Stimulated activated memory B cell treated with anti-CD40 and anti-IgM and Interleukin-4, amounts not matched to agents 10 μg/mL and 1 μg/mL and 100 μg/mL, for 72 hours (primary cell): ENCODE measurements around the gene DNAJC5.
"Not testable (repeated sequence)": the region's sequence is repeated elsewhere in the genome, so short reads cannot be mapped to it uniquely, and the experiment has no call there.

Source experiments
- ATAC-seq: fragments of 150-1000 bp; cut with Tn5 transposase; 2 replicates; pipeline ENCODE4 v1.10.0; 2021
- H3K27ac Mint-ChIP-seq: one replicate; pipeline ENCODE4 v1.8.0; 2022; ENCODE audit warnings: mild to moderate bottlenecking, mixed read lengths
- H3K27me3 Mint-ChIP-seq: one replicate; pipeline ENCODE4 v1.8.0; 2022; ENCODE audit warnings: mixed read lengths
- H3K36me3 Mint-ChIP-seq: one replicate; pipeline ENCODE4 v1.8.0; 2022; ENCODE audit warnings: mixed read lengths
- H3K4me1 Mint-ChIP-seq: one replicate; pipeline ENCODE4 v1.8.0; 2022; ENCODE audit warnings: mixed read lengths
- H3K4me3 Mint-ChIP-seq: one replicate; pipeline ENCODE4 v1.8.0; 2022; ENCODE audit warnings: mild to moderate bottlenecking, moderate library complexity, mixed read lengths
- H3K9me3 Mint-ChIP-seq: one replicate; pipeline ENCODE4 v1.8.0; 2022; ENCODE audit warnings: mixed read lengths

DNAJC5 gene

DNA sequence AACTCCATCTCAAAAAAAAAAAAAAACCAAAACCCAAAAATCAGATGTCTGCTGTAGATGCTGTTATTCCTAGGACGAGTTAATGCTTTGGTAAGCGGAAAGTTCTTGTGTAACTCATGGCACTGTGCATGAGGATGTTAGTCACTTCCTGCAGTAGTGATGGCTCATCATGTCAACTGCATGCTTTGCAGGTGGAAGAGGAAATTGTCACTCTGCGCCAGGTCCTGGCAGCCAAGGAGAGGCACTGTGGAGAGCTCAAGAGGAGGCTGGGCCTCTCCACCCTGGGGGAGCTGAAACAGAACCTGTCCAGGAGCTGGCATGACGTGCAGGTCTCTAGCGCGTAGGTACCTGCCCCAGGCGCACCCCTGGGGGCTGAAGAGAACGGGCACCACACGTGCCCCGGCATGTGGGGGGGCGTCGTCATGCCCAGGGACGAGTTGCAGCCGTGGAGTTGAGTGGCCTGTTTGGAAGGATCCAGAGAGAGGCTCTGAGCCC lies 21.4 kb upstream of the DNAJC5 start:
- no peak overlapping the region for H3K4me3 Mint-ChIP-seq
- no peak overlapping the region for H3K27ac Mint-ChIP-seq
- peaks cover 36% of the 10 kb centered on the region for H3K36me3 Mint-ChIP-seq
- no peaks in the 10 kb centered on the region for H3K27me3 Mint-ChIP-seq
- no peak for ATAC-seq
- no peaks in the 10 kb centered on the region for H3K9me3 Mint-ChIP-seq
- peaks cover 6% of the 10 kb centered on the region for H3K4me1 Mint-ChIP-seq

DNA sequence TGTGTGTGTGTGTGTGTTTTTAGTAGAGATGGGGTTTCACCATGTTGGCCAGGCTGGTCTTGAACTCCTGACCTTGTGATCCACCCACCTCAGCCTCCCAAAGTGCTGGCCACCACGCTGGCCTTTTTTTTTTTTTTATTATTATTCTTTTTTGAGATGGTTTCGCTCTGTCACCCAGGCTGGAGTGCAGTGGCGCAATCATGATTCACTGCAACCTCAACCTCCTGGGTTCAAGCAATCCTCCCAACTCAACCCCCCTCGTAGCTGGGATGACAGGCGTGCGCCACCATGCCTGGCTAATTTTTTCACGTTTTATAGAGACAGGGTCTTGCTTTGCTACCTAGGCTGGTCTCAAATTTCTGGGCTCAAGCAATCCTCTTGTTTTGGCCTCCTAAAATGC lies 20.7 kb upstream of the DNAJC5 start:
- peaks cover 38% of the 10 kb centered on the region for H3K36me3 Mint-ChIP-seq

DNA sequence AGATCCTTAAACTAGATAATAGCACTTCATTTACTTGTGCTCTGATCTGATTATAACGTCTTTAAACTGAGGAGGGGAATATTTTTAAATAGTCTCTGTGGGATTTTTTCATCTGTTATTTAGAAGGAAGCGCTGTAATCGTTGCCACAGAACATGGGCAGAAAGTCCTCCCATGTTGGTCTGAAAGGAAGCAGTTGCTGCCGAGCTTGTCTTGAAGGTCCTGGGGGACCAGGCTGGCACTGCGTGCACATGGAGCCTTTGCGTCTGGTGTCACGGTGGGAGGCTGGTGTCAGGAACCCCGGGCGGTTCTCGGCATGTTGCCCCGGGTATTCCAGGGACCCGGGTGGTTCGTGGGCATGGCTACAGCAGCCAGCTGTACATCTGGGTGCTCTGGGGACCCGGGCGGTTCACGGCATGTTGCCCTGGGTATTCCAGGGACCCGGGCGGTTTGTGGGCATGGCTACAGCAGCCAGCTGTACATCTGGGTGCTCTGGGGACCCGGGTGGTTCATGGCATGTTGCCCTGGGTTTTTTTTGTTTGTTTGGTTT lies 18.4 kb upstream of the DNAJC5 start:
- ATAC-seq, result no peak
- H3K4me1 Mint-ChIP-seq, result peaks cover 6% of the 10 kb centered on the region
- no peaks in the 10 kb centered on the region for H3K27me3 Mint-ChIP-seq
- peaks cover 35% of the 10 kb centered on the region for H3K36me3 Mint-ChIP-seq
- H3K4me3 Mint-ChIP-seq, result no peak overlapping the region
- H3K9me3 Mint-ChIP-seq, result no peaks in the 10 kb centered on the region
- H3K27ac Mint-ChIP-seq, result no peak overlapping the region

More for the DNA sequence above, 20.7 kb upstream of the DNAJC5 start:
- not testable (repeated sequence) for H3K27ac Mint-ChIP-seq, H3K27me3 Mint-ChIP-seq, H3K4me1 Mint-ChIP-seq, H3K9me3 Mint-ChIP-seq, ATAC-seq, H3K4me3 Mint-ChIP-seq

DNA sequence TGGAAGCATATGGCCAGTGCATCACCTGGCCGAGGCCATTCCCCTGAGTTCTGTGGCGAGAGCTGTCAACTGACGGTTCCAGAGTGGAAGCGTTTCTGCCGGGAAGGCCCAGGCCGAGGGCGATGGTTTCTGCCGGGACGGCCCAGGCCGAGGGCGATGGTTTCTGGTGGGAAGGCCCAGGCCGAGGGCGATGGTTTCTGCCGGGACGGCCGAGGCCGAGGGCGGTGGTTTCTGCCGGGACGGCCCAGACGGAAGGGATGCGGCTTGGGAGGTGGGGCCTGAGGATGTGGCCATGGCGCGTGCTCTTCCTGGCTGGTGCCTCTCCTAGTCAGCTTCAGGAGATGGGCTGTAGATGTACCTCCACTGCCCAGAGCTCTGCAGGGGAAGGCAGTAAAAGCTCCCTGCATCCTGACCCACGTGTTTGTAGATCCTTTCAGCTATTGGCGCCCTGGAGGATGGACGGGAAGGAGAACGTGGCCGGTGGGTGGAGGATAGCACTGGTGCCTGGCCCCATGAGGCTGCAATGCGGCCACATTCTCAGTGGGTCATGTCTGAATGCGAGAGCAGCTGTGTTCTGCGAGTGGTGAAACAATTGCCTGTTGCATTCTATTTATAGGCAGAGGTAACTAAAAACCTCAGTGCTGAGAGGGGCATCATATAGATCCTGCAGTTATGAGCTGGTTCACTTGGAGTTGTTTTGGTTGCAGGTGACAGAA lies 17.0 kb upstream of the DNAJC5 start:
- no peak for ATAC-seq
- Mint-ChIP-seq H3K4me1 (peaks cover 6% of the 10 kb centered on the region), H3K27ac (no peak overlapping the region), H3K4me3 (no peak overlapping the region), H3K36me3 (peaks cover 46% of the 10 kb centered on the region), H3K27me3 (no peaks in the 10 kb centered on the region), H3K9me3 (no peaks in the 10 kb centered on the region)

DNA sequence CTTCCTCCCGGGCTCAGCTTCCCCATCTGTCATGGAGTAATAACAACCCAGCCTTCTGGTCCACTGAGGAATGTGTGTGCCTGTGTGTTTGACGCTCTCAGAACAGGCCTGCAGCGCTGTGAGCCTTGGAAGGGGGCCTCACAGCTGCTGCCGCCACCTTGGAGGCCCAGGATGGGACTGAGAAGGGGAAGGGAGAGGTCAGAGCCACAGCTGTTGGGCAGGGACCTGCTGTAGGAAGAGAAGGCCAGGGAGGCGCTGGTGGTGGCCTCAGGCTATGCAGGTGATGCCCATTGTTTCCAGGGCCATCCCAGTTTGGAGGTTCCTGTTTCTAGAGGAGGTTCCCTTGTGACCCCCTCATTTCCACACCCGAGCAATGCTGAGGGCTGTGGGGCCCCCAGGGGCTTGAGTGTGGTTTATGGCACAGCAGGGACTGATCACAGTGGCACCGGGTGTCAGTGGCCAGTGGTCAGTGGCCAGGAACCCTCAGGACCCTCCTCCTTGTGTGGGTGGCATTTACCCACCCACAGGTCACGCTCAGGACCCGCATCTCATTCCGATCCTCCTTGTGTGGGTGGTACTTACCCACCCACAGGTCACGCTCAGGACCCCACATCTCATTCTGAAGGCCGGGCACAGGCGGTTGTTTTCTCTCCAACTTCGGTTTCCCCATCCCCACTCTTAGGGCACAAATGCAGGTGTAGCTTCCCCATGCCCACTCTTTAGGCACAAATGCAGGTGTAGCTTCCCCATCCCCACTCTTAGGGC lies 15.8 kb upstream of the DNAJC5 start:
- no peak for ATAC-seq
- Mint-ChIP-seq H3K36me3 (peaks cover 46% of the 10 kb centered on the region), H3K27me3 (no peaks in the 10 kb centered on the region), H3K27ac (no peak overlapping the region), H3K4me3 (no peak overlapping the region), H3K4me1 (peaks cover 10% of the 10 kb centered on the region), H3K9me3 (no peaks in the 10 kb centered on the region)

DNA sequence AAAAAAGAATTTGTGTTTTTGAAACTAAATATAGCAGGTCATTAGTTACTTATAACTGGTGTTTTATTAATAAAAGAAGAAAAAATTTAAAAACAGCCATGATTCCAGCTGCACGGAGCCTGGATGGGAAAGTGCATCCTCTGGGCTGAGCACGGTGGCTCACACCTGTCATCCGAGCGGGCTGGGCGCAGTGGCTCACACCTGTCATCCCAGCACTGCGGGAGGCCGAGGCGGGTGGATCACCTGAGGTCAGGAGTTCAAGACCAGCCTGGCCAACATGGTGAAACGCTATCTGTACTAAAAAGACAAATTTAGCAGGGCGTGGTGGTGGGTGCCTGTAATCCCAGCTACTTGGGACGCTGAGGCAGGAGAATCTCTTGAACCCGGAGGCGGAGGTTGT lies 14.0 kb upstream of the DNAJC5 start:
- not testable (repeated sequence) for H3K9me3 Mint-ChIP-seq, ATAC-seq, H3K27me3 Mint-ChIP-seq, H3K4me3 Mint-ChIP-seq, H3K27ac Mint-ChIP-seq
- peaks cover 20% of the 10 kb centered on the region for H3K4me1 Mint-ChIP-seq
- H3K36me3 Mint-ChIP-seq, result peaks cover 49% of the 10 kb centered on the region

DNA sequence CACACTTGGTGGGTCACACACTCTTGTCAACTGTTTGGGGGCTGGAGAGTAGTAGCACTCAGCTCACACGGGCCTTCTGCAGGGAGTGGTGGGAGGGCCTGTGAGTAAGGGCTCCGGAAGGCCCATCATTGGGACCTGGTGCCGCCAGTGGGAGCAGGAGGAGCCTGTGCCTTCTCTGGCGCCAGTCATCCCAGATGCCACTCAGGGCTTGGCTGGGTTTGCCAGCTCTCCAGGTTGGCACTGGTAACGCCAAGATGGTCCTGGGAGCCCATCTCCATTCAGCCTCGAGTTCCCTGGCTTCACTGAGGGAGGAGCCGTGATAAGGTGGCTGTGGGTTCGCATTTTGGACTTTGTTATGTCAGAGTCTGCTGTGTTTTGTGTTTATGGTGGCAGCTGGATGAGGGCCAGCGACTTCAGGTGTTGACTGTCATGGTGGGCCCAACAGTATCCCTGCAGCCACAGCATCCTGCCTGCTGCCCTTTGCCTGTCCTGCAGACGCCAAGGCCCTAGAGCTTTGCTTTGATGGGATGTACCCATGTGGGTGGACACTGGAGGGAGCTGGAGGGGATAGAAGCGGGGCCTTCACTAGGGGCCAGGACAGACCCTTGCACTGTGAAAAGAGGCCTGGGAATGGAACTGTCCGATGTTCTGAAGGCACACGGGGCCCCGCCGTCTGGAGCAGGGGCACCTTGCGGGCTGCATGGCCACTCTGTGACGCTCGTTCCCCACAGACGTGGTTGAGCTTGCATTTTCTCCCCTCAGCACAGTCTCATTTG lies 13.3 kb upstream of the DNAJC5 start:
- no peak for ATAC-seq
- peaks cover 18% of the 10 kb centered on the region for H3K4me1 Mint-ChIP-seq
- no peaks in the 10 kb centered on the region for H3K9me3 Mint-ChIP-seq
- H3K4me3 Mint-ChIP-seq, result no peak overlapping the region
- no peaks in the 10 kb centered on the region for H3K27me3 Mint-ChIP-seq
- peaks cover 45% of the 10 kb centered on the region for H3K36me3 Mint-ChIP-seq
- H3K27ac Mint-ChIP-seq, result no peak overlapping the region

DNA sequence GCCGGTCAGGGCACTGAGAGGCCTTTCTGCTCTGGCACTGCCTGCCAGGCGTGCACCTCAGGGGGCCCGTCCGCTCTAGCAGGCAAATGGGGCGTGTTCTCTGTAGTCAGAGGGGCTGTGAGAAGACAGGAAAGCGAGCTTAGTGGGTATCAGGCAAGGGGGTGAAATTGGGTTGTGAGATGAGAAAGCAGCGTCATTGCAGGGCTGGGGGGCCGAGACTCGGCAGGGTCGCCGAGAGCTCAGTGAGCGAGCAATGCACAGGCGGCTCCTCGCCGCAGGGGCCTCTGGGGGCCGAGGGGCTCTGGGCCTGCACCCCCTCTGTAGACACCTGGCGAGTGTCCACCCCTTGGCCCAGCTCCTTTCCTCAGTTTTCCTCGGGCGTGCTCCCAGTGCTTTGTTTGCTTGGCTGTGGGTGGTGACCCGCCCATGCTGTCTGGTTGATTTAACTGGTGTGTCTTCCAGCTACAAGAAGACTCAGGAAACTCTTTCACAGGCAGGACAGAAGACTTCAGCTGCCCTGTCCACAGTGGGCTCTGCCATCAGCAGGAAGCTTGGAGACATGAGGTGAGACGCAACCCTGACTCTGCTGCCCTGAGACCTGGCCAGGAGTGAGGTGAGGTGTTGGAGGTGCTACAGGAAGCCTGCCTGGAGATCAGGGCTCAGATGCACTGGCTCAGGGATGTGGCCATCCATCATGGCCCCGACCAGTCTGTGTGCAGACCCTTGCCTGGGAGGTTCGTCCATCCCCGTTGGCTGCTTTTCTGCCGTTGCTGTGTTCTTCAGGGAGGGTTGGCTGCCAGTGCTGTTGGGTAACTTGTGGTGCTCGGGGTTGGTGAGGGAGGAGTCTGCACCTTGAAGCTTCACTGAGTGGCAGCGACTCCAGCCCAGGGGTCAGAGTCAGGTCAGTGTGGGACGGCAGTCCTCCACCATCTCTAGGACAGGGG lies 12.4 kb upstream of the DNAJC5 start:
- Mint-ChIP-seq H3K9me3 (no peaks in the 10 kb centered on the region), H3K4me3 (no peak overlapping the region), H3K27ac (no peak overlapping the region), H3K36me3 (peaks cover 54% of the 10 kb centered on the region), H3K4me1 (peaks cover 18% of the 10 kb centered on the region), H3K27me3 (no peaks in the 10 kb centered on the region)
- ATAC-seq, result no peak

DNA sequence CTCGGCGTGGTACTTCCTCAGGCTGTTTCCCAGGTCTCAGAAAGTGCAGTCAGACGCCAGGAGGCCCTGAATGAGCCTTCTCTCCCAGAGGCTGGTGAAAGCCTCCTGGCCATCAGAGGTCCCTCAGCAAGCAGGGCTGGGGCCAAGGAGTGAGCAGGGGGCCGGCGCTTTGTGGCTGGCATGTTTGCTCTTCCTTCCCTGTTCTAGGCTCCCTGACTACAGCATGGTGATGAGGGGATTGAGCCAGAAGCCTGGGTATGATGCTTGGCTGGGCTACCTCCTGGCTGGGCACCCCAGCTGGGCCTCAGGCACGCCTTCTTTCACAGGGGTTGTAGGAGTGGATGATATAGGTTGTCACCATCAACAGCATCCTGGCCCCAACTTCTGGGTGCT lies 11.7 kb upstream of the DNAJC5 start:
- Mint-ChIP-seq H3K9me3 (no peaks in the 10 kb centered on the region), H3K27me3 (no peaks in the 10 kb centered on the region), H3K36me3 (peaks cover 61% of the 10 kb centered on the region), H3K4me3 (no peak overlapping the region), H3K27ac (no peak overlapping the region), H3K4me1 (peaks cover 18% of the 10 kb centered on the region)
- no peak for ATAC-seq

DNA sequence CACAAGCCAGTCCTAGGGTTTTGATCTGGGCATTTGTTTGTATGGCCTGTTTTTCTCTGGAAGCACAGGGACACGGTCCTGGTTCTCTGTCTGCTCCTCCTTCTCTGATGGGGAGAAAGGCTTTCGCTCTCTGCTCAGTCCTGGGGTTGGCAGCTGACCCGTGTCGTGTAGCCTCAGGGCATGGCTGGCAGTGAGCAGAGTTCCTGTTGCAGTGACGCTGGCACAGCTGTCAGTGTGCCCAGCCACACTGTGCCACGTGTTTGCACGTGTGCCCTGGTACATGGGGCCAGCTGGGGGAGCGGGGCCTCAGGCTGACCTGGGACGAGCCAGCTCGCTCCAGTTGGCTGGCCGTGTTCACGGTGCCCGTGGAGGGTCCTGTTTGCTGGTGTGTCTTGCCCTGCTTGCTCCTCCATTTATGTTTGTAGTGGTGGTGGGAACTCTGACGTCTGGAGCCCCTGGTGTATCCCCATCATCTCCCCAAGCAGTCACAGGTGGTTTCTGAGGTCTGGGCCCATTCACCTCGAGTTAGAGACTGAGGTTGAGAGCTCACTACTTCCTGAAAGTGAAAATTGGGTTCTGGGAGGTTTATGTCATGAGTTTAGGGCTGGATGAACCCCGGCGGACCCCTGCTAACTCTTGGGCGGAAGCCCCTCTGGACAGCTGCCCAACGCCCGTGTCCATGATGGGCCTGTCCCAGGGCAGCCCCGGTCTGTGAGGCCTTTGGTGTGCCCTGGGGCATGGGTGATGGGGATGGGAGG lies 10.2 kb upstream of the DNAJC5 start:
- Mint-ChIP-seq H3K4me1 (peaks cover 18% of the 10 kb centered on the region), H3K4me3 (no peak overlapping the region), H3K9me3 (no peaks in the 10 kb centered on the region), H3K27ac (peak overlapping the region; percentile 49), H3K36me3 (peaks cover 60% of the 10 kb centered on the region), H3K27me3 (no peaks in the 10 kb centered on the region)
- peak; percentile 31 for ATAC-seq

DNA sequence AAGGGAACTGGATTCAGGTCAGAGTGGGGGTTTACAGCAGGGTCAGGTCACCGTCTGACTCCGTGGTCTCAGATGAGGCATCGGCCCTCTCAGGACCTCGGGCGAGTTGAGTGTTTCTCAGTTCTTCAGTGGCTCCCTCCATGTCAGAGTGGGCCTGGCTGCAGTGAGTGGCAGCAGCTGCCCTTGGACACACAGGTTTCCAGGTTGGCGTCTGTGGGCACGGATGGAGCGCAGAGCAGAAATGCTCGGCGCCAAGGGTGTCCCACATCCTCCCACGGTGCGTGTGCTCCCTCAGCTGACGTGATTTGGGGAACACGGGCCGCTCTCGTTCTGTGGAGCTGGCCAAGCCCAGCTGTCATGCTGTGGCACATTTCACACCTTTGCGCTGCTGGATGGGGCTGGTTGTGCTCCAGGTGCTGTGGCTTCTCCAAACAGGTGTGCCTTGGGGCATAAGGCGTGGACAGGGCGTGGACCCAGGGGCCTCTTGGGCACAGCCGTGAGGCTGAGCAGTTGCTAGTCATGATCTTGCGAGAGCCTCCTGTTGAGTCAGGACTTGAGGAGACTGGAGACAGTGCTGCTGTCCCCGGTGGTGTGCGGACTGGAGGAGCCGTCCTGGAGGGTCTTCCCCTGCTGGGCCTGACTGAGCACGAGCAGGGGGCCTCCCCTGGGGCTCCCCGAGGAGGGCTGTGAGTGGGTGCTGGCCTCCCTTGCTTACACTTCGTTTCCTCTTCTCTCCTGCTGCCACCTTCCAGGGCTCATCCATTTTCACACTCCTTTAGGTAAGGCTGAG lies 9.5 kb upstream of the DNAJC5 start:
- Mint-ChIP-seq H3K4me1 (peaks cover 18% of the 10 kb centered on the region), H3K9me3 (no peaks in the 10 kb centered on the region), H3K27me3 (no peaks in the 10 kb centered on the region), H3K36me3 (peaks cover 66% of the 10 kb centered on the region), H3K4me3 (no peak overlapping the region), H3K27ac (peak overlapping the region; percentile 49)
- ATAC-seq, result peak; percentile 27

DNA sequence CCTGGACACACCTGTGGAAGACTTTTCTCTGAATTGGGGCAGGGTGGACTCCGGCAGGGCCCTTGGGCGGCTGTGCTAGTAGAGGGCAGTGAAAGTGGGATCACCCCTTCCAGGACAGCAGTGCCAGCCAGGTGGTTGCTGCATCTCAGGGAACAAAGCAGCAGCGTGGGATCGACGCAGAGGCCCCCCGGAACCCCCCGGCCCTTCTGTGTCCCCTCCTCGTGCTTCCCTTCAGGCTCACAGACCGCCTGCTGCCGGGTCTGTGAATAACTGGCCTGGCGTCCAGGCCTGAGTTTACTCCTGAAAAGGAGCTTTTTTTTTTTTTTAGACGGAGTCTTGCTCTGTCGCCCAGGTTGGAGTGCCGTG lies 8.9 kb upstream of the DNAJC5 start:
- ATAC-seq, result no peak
- H3K4me3 Mint-ChIP-seq, result no peak overlapping the region
- peaks cover 18% of the 10 kb centered on the region for H3K4me1 Mint-ChIP-seq
- H3K27me3 Mint-ChIP-seq, result no peaks in the 10 kb centered on the region
- H3K27ac Mint-ChIP-seq, result no peak overlapping the region
- H3K9me3 Mint-ChIP-seq, result no peaks in the 10 kb centered on the region
- H3K36me3 Mint-ChIP-seq, result peaks cover 70% of the 10 kb centered on the region

DNA sequence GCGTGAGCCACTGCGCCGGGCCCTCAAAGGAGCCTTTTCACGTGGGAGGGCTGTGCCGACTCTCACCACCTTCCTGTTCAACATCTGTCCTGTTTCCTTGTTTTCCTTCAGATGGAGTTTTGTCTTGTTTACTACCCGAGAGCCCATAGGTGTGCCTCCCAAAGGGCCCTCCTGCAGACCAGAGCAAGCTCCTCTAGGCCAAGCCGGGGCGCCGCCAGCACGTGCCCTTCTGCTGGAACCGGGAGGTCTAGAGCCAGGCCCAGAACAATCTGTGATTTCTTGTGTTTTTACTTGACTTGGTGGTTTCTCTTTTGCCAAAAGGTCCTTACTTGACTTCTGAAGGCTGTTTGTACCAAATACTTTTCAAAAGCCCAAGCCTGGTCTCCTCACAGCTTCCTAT lies 8.0 kb upstream of the DNAJC5 start:
- ATAC-seq, result no peak
- no peak overlapping the region for H3K27ac Mint-ChIP-seq
- no peaks in the 10 kb centered on the region for H3K27me3 Mint-ChIP-seq

More for the DNA sequence above, 8.0 kb upstream of the DNAJC5 start:
- Mint-ChIP-seq H3K4me3 (no peak overlapping the region), H3K36me3 (peaks cover 76% of the 10 kb centered on the region), H3K9me3 (no peaks in the 10 kb centered on the region), H3K4me1 (peaks cover 18% of the 10 kb centered on the region)
